ENCODE measurements around the gene PHACTR3. TPM values are rescaled to one million over a fixed set of nuclear protein-coding genes. Genes with fewer than 3 reads are reported as not detected.

The PHACTR3 gene
- total RNA-seq, 4 donors from 2014 or later = 2.4 to 12.8 (median 9.7) TPM

- DNase-seq (ENCODE audit: low spot score in 2 of 2) = no peak
- 70% methylated on average over 2 of the region's 2 CpGs for WGBS
- Histone ChIP-seq H3K27me3 (peaks cover 8% of the 10 kb centered on the region), H3K36me3 (no peaks in the 10 kb centered on the region), H3K4me1 (no peaks in the 10 kb centered on the region), H3K9me3 (peaks cover 10% of the 10 kb centered on the region), H3K4me3 (no peak overlapping the region), H3K27ac (no peak overlapping the region)
- no peak for TF ChIP-seq CTCF (IDR thresholded peaks at IDR 0.05)
- TF ChIP-seq EP300 (IDR thresholded peaks at IDR 0.05) = no peak
- TF ChIP-seq POLR2AphosphoS5 (IDR thresholded peaks at IDR 0.05) = no peak
- TF ChIP-seq POLR2A (IDR thresholded peaks at IDR 0.05) = no peak
Observed at GRCh38 chr20:59794555-59794954, 190.2 kb downstream of the PHACTR3 start.

GRCh38 chr20:59800309-59800708, 196.0 kb downstream of the PHACTR3 start:
- Histone ChIP-seq H3K27me3 (peaks cover 4% of the 10 kb centered on the region), H3K9me3 (peaks cover 10% of the 10 kb centered on the region), H3K27ac (no peak overlapping the region), H3K36me3 (no peaks in the 10 kb centered on the region), H3K4me3 (no peak overlapping the region), H3K4me1 (no peaks in the 10 kb centered on the region)
- no peak for DNase-seq (ENCODE audit: low spot score in 2 of 2)
- WGBS = 69% methylated on average over 1 of the region's 1 CpG
- no peak for TF ChIP-seq CTCF (IDR thresholded peaks at IDR 0.05)
- no peak for TF ChIP-seq EP300 (IDR thresholded peaks at IDR 0.05)
- TF ChIP-seq POLR2AphosphoS5 (IDR thresholded peaks at IDR 0.05) = no peak
- no peak for TF ChIP-seq POLR2A (IDR thresholded peaks at IDR 0.05)

GRCh38 chr20:59802018-59802417, 197.7 kb downstream of the PHACTR3 start:
- H3K9me3 ChIP-seq = peaks cover 6% of the 10 kb centered on the region
- no peak for TF ChIP-seq POLR2A (IDR thresholded peaks at IDR 0.05)
- no peak for TF ChIP-seq CTCF (IDR thresholded peaks at IDR 0.05)
- no peak for TF ChIP-seq EP300 (IDR thresholded peaks at IDR 0.05)
- no peak for TF ChIP-seq POLR2AphosphoS5 (IDR thresholded peaks at IDR 0.05)
- H3K4me1 ChIP-seq = no peaks in the 10 kb centered on the region
- H3K4me3 ChIP-seq = no peak overlapping the region
- H3K27ac ChIP-seq = no peak overlapping the region
- DNase-seq (ENCODE audit: low spot score in 2 of 2) = peak in 1 of 2 donors; percentile 1
- no peaks in the 10 kb centered on the region for H3K36me3 ChIP-seq
- 85% methylated on average over 4 of the region's 4 CpGs for WGBS
- peaks cover 4% of the 10 kb centered on the region for H3K27me3 ChIP-seq

GRCh38 chr20:59802471-59803221, 198.3 kb downstream of the PHACTR3 start:
- Histone ChIP-seq H3K4me1 (no peaks in the 10 kb centered on the region), H3K27ac (no peak overlapping the region), H3K4me3 (no peak overlapping the region), H3K27me3 (peaks cover 4% of the 10 kb centered on the region), H3K36me3 (no peaks in the 10 kb centered on the region), H3K9me3 (peaks cover under 1% of the 10 kb centered on the region)
- WGBS = 82% methylated on average over 9 of the region's 9 CpGs
- DNase-seq (ENCODE audit: low spot score in 2 of 2) = peak in 1 of 2 donors; percentile 29
- TF ChIP-seq EP300 (IDR thresholded peaks at IDR 0.05) = no peak
- TF ChIP-seq POLR2AphosphoS5 (IDR thresholded peaks at IDR 0.05) = no peak
- no peak for TF ChIP-seq POLR2A (IDR thresholded peaks at IDR 0.05)
- no peak for TF ChIP-seq CTCF (IDR thresholded peaks at IDR 0.05)

- no peak for TF ChIP-seq POLR2A (IDR thresholded peaks at IDR 0.05)
- TF ChIP-seq CTCF (IDR thresholded peaks at IDR 0.05) = no peak
- no peak for TF ChIP-seq POLR2AphosphoS5 (IDR thresholded peaks at IDR 0.05)
- no peak for TF ChIP-seq EP300 (IDR thresholded peaks at IDR 0.05)
- no peaks in the 10 kb centered on the region for H3K36me3 ChIP-seq
- H3K4me3 ChIP-seq = no peak overlapping the region
- no peaks in the 10 kb centered on the region for H3K9me3 ChIP-seq
- 59% methylated on average over 5 of the region's 5 CpGs for WGBS
- H3K4me1 ChIP-seq = no peaks in the 10 kb centered on the region
- H3K27ac ChIP-seq = no peak overlapping the region
- peaks cover 4% of the 10 kb centered on the region for H3K27me3 ChIP-seq
- DNase-seq (ENCODE audit: low spot score in 2 of 2) = no peak
Observed at GRCh38 chr20:59804347-59804746, 200.0 kb downstream of the PHACTR3 start.

All from suprapubic skin (tissue), 4 donors.